Testis (tissue), 3 donors: Measurements from ENCODE around the gene ZGPAT. TPM values are rescaled to one million over a fixed set of nuclear protein-coding genes. Genes with fewer than 3 reads are reported as not detected.

ENCODE experiments used
- DNase-seq: peaks from one replicate; pipeline ENCODE4 v3.0.0-alpha.2; 2019
- H3K27ac ChIP-seq, 2 donors: fragments of 200-600 bp; sonication (generic); one replicate each; pipeline ENCODE4 v1.5.1; 2019
- H3K27me3 ChIP-seq: fragments of 200-600 bp; sonication (generic); one replicate; pipeline ENCODE4 v1.5.1; 2019
- H3K36me3 ChIP-seq: fragments of 200-600 bp; sonication (generic); one replicate; pipeline ENCODE4 v1.5.1; 2017; ENCODE audit warnings: low read depth; ENCODE audit errors: missing control alignments
- H3K4me1 ChIP-seq: fragments of 200-600 bp; sonication (generic); one replicate; pipeline ENCODE4 v1.5.1; 2019
- H3K4me3 ChIP-seq, 2 donors: fragments of 200-600 bp; sonication (generic); one replicate each; pipeline ENCODE4 v1.5.1; 2017 to 2019
- H3K9me3 ChIP-seq: fragments of 200-600 bp; sonication (generic); one replicate; pipeline ENCODE4 v1.5.1; 2017
- POLR2A ChIP-seq: fragments of 450-650 bp; IDR thresholded peaks from one replicate; pipeline ENCODE4 v1.6.1; 2017; ENCODE audit warnings: antibody characterized with exemption, mild to moderate bottlenecking, moderate library complexity
- WGBS, 2 donors: methylation state at CpG; one replicate each; pipeline ENCODE4 v1.1.5; 2018; 5-methylcytosine and 5-hydroxymethylcytosine counted together
- intact Hi-C: fragments of 100-400 bp; cut with DNase I; formaldehyde crosslinking; loops from one replicate; pipeline ENCODE4 v1.15.1; 2023; ENCODE audit warnings: low total_unique reads
- polyA plus RNA-seq: library from polyadenylated mRNA; stranded (reverse); fragments of 350-450 nt; fragmentation: Illumina TruSeq; extraction: RNeasy Lipid Tissue Mini Kit (QIAGEN cat#74804); gene quantifications from one replicate; pipeline ENCODE4 v1.2.3, GENCODE V29; 2014; ENCODE audit warnings: low read depth, low replicate concordance; ENCODE audit not compliant: insufficient read depth
- total RNA-seq, 2 donors: library from RNA; depleted of rRNA; stranded (reverse); fragments of >200 nt; gene quantifications; one replicate each; pipeline ENCODE4 v1.2.3, GENCODE V29; 2016
- TF ChIP-seq, protein P1 (sequence below), 3 experiments: fragments of 450-650 bp in 2 of 3; fragments of 200-600 bp in 1 of 3; sonication (generic) in 1 of 3; IDR thresholded peaks; one replicate each; pipeline ENCODE4 v1.5.1; 2016 to 2019; ENCODE audit warnings: antibody characterized with exemption in 3 of 3, mild to moderate bottlenecking in 2 of 3, moderate library complexity in 1 of 3

ZGPAT gene
- total and polyA plus RNA-seq, 3 donors from 2014 or later: 43.1 to 57.3 (median 53.1) TPM

DNA sequence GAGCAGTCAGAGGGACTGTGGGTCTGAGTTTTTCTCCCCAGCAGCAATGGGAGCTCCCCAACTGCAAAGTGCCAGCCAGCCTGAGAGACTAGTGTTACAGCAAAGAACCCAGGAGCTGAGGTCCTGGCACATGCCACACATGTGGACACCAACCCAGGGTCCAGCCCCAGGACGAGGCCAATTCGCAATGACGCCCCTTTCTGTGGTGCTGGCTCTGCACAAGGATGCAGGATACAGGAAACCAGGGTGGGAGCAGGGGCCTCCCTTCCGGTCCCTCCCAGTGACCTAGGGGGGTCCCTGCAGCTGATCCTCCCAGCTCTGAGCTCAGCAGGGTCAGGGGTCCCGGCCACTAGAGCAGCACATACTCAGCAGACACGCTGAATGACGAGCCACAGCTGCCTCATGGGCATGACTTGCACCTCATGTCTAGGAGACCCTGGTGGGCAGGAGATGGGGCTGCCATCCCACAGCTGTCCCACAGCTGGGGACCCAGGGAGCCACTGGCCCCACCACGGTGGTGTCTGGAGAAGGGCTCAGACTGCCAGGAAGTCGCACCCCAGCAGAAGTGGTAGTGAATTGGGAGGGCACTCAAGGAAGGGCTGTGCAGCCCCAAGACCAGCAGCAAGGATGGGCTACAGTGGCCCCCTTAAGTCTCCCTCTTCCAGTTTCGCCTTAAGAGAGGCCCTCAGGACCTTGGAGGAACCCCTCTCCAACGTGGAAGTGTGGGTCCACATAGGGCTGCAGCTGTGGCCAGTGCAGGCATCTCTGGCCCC, 3.7 kb upstream of the ZGPAT start:
- 88 to 90% methylated on average over 2 to 10 of the region's 11 CpGs for WGBS, 2 donors
- Histone ChIP-seq H3K36me3 (no peaks in the 10 kb centered on the region), H3K4me3 (no peak overlapping the region), H3K27me3 (no peaks in the 10 kb centered on the region), H3K27ac (no peak overlapping the region), H3K9me3 (no peaks in the 10 kb centered on the region), H3K4me1 (peaks cover 29% of the 10 kb centered on the region)
- no peak for DNase-seq
- TF ChIP-seq POLR2A: no peak
- TF ChIP-seq, protein P1, sequence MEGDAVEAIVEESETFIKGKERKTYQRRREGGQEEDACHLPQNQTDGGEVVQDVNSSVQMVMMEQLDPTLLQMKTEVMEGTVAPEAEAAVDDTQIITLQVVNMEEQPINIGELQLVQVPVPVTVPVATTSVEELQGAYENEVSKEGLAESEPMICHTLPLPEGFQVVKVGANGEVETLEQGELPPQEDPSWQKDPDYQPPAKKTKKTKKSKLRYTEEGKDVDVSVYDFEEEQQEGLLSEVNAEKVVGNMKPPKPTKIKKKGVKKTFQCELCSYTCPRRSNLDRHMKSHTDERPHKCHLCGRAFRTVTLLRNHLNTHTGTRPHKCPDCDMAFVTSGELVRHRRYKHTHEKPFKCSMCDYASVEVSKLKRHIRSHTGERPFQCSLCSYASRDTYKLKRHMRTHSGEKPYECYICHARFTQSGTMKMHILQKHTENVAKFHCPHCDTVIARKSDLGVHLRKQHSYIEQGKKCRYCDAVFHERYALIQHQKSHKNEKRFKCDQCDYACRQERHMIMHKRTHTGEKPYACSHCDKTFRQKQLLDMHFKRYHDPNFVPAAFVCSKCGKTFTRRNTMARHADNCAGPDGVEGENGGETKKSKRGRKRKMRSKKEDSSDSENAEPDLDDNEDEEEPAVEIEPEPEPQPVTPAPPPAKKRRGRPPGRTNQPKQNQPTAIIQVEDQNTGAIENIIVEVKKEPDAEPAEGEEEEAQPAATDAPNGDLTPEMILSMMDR (IDR thresholded peaks at IDR 0.05): no peak
- intact Hi-C loops: no loop called here

DNA sequence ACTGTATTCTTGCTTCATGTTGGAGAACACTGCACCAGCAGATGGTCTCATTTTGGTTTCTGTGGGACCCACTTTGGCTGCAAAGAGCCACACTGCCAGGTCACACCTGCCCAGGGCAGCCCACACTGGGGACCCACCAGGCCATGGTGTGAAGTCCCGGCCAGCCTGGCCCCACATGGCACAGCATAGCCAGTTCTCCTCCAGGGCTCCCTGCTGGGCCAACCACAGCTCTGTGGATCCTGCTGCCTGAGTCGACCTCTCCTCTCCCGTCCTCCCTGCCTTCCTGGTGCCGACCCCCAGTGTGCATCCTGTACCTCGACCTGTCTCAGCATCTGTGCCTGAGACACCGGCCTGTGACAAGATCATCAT, 3.1 kb upstream of the ZGPAT start:
- 75 to 83% methylated on average over 6 of the region's 6 CpGs for WGBS, 2 donors
- intact Hi-C loops: no loop called here
- DNase-seq: no peak

DNA sequence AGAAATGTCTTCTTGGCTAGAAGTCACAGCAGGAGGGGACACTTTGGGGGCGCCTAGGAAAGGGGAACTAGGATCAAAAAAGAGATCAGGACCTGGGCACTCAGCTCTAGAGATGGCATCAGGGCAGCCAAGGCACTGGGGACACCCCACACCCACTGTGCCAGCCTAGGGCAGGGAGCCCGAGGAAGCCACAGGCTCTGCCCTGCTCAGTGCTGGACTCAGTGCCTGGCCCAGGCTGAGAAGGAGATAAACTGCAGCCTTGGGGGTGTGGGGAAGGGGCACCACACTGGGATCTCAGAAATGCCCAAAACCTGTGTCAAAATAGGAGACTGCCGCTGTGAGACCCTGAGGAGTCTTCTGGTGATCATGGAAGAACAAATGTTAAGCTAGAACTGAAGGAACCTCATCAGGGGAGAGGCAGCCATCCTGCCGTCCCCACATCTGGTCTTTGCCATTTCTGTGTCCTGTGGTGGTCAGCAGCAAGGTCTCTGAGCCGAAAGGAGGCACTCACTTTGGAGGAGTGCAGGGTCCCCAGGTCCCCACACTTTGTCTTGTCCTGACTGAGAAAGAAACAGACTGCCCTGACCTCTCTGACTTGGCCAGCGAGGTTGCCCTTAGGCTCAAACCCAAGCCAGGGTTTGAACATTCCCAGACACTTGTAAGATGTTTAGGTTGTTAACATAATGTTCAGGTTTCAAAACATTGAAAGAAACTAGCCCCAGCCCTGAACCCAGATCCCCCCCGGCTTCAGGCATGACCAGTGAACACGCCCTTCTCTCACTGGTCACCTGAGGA, 2.4 kb upstream of the ZGPAT start:
- Histone ChIP-seq H3K9me3 (no peaks in the 10 kb centered on the region), H3K27ac (no peak overlapping the region), H3K4me3 (no peak overlapping the region), H3K36me3 (no peaks in the 10 kb centered on the region), H3K27me3 (no peaks in the 10 kb centered on the region), H3K4me1 (peaks cover 30% of the 10 kb centered on the region)
- WGBS, 2 donors: 79 to 86% methylated on average over 7 to 8 of the region's 8 CpGs
- DNase-seq: no peak
- TF ChIP-seq, protein P1 (IDR thresholded peaks at IDR 0.05): no peak
- no peak for TF ChIP-seq POLR2A
- intact Hi-C loops: no loop called here

More for the DNA sequence above, 3.1 kb upstream of the ZGPAT start:
- H3K9me3 ChIP-seq: no peaks in the 10 kb centered on the region
- H3K27me3 ChIP-seq: no peaks in the 10 kb centered on the region
- no peak overlapping the region for H3K27ac ChIP-seq
- no peak overlapping the region for H3K4me3 ChIP-seq
- peaks cover 28% of the 10 kb centered on the region for H3K4me1 ChIP-seq
- TF ChIP-seq POLR2A: no peak
- TF ChIP-seq, protein P1 (IDR thresholded peaks at IDR 0.05): no peak
- H3K36me3 ChIP-seq: no peaks in the 10 kb centered on the region

DNA sequence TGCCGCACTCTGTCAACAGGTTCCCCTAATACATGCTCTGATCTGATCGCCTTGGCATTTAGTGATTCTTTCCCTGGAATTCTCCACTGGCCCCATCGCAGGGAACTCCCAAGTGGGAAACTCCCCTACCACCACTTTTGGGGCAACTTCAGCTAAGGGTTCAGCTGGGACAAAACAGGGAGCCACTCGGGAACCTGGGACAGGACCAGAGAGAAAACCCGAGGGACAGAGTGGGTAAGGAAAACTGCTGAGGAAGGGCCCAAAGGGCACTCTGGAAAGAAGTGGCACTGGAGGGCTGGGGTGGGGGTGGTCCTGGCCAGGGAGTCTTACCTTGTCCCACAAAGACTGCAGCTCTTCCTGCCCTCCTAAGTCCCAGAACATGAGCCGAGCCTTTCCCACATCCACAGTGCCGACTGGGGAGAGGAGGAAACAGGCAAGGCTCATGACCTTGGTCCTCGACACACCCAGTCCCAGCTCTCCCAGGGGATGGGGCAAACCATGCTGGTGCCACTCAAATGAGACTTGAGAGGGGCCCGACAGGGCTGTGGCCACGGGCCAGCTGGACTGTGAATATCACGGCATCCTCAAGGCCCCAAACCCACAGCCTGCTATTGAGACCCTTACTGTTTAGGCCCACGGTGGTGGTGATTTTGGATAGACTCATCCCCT, 1.7 kb upstream of the ZGPAT start:
- DNase-seq: no peak
- peak overlapping the region; percentile 76 to 85 for H3K27ac ChIP-seq
- intact Hi-C loops: no loop called here
- H3K36me3 ChIP-seq: no peaks in the 10 kb centered on the region
- no peak overlapping the region for H3K4me3 ChIP-seq
- peaks cover 25% of the 10 kb centered on the region for H3K4me1 ChIP-seq
- no peaks in the 10 kb centered on the region for H3K27me3 ChIP-seq
- no peaks in the 10 kb centered on the region for H3K9me3 ChIP-seq
- no peak for TF ChIP-seq POLR2A
- TF ChIP-seq, protein P1 (IDR thresholded peaks at IDR 0.05): no peak
- WGBS, 2 donors: 54 to 60% methylated on average over 11 to 12 of the region's 12 CpGs
